ENCODE results near the gene GALNT16.
A peak's percentile ranks its signal among the peaks of the same experiment; 100 is the strongest.

Gene GALNT16

GRCh38 chr14:69298131-69299071 is 38.4 kb downstream of the GALNT16 start:
- ChIA-PET CTCF (interaction anchor here (0.7 to 2.6 kb wide), 6 partner anchors 9 to 162 kb away, joined by 3 to 9 read pairs (median 3); no protein-coding TSS in a partner anchor), POLR2A (no interaction called here)
- no peak for TF ChIP-seq CTCF (IDR thresholded peaks at IDR 0.05; ENCODE audit: control extremely low read depth, extremely low read depth, low read depth, missing control alignments)
- DNase-seq (ENCODE audit: extremely low spot score), result no peak

GRCh38 chr14:69299286-69300035 is 39.5 kb downstream of the GALNT16 start:
- TF ChIP-seq CTCF (IDR thresholded peaks at IDR 0.05; ENCODE audit: control extremely low read depth, extremely low read depth, low read depth, missing control alignments), result peak; percentile 5
- ChIA-PET POLR2A (no interaction called here), CTCF (interaction anchor here (1.0 kb wide), 1 partner anchor 14 kb away, joined by 3 read pairs; no protein-coding TSS in a partner anchor)
- no peak for DNase-seq (ENCODE audit: extremely low spot score)

- TF ChIP-seq CTCF (IDR thresholded peaks at IDR 0.05; ENCODE audit: control extremely low read depth, extremely low read depth, low read depth, missing control alignments), result no peak
- ChIA-PET CTCF (interaction anchor here (0.9 to 1.3 kb wide), 4 partner anchors 9 to 159 kb away, joined by 3 read pairs; no protein-coding TSS in a partner anchor), POLR2A (no interaction called here)
- no peak for DNase-seq (ENCODE audit: extremely low spot score)
Observed at GRCh38 chr14:69300601-69301221, 40.8 kb downstream of the GALNT16 start.

- POLR2A ChIA-PET, result no interaction called here
- no peak for TF ChIP-seq CTCF (IDR thresholded peaks at IDR 0.05; ENCODE audit: control extremely low read depth, extremely low read depth, low read depth, missing control alignments)
- CTCF ChIA-PET, result interaction anchor here (1.0 to 1.7 kb wide), 4 partner anchors 12 to 48 kb away, joined by 3 to 5 read pairs (median 4); no protein-coding TSS in a partner anchor
Observed at GRCh38 chr14:69303086-69303485, 43.1 kb downstream of the GALNT16 start.

GRCh38 chr14:69312608-69313007 is 52.6 kb downstream of the GALNT16 start:
- no peak for DNase-seq (ENCODE audit: extremely low spot score)
- ChIA-PET POLR2A (no interaction called here), CTCF (interaction anchor here (0.8 kb wide), 1 partner anchor 16 kb away, joined by 3 read pairs; no protein-coding TSS in a partner anchor)
- no peak for TF ChIP-seq CTCF (IDR thresholded peaks at IDR 0.05; ENCODE audit: control extremely low read depth, extremely low read depth, low read depth, missing control alignments)

More at GRCh38 chr14:69303086-69303485, 43.1 kb downstream of the GALNT16 start:
- no peak for DNase-seq (ENCODE audit: extremely low spot score)

- ChIA-PET POLR2A (no interaction called here), CTCF (interaction anchor here (0.8 kb wide), 1 partner anchor 16 kb away, joined by 3 read pairs; no protein-coding TSS in a partner anchor)
- no peak for TF ChIP-seq CTCF (IDR thresholded peaks at IDR 0.05; ENCODE audit: control extremely low read depth, extremely low read depth, low read depth, missing control alignments)
- no peak for DNase-seq (ENCODE audit: extremely low spot score)
Observed at GRCh38 chr14:69313176-69313575, 53.2 kb downstream of the GALNT16 start.
